GM12878 (cell line): Measurements from ENCODE around the gene NRM. TPM values are rescaled to one million over a fixed set of nuclear protein-coding genes. Genes with fewer than 3 reads are reported as not detected.
A peak's percentile ranks its signal among the peaks of the same experiment; 100 is the strongest.

Experiments
- ATAC-seq: fragments of 200-7000 bp; cut with Tn5 transposase; 3 replicates; pipeline ENCODE4 v1.9.1; 2020; ENCODE audit warnings: mild to moderate bottlenecking, moderate library complexity
- BruUV-seq: library from RNA; stranded (reverse); fragments of 400-500 nt; replicated peaks from 2 replicates; lab custom pipeline; 2021; lab: Mats Ljungman, UMichigan
- CTCF ChIA-PET: fragments of 300-600 bp; sonication (Branson Sonifier 250); formaldehyde crosslinking; extraction: SDS; loops from one replicate; lab custom pipeline; 2021; ENCODE audit warnings: inconsistent platforms; lab: Yijun Ruan, JAX
- POLR2A ChIA-PET: fragments of 350-600 bp; formaldehyde crosslinking; extraction: SDS; loops from one replicate; lab custom pipeline; 2021; ENCODE audit warnings: inconsistent platforms; lab: Charles Lee
- RAD21 ChIA-PET: fragments of 300-600 bp; sonication (Branson Sonifier 250); formaldehyde crosslinking; loops from one replicate; lab custom pipeline; 2023; ENCODE audit warnings: antibody characterized with exemption; ENCODE audit not compliant: unreplicated experiment; lab: Charles Lee
- SMC1A ChIA-PET: fragments of 300-600 bp; sonication (Branson Sonifier 250); formaldehyde crosslinking; loops from one replicate; lab custom pipeline; 2023; ENCODE audit not compliant: unreplicated experiment, uncharacterized antibody; lab: Charles Lee
- DNase-seq: peaks from one replicate; pipeline ENCODE4 v3.0.0-alpha.2; 2011; ENCODE audit warnings: low read depth, low spot score
- FAIRE-seq: peaks from 3 replicates; lab custom pipeline; 2011; peaks lifted over from hg19 to GRCh38; lab: Jason Lieb, UNC
- H2AFZ ChIP-seq: 2 replicates; pipeline ENCODE4 v1.6.0; 2011; ENCODE audit warnings: low read depth, low read length, control low read depth; ENCODE audit not compliant: control insufficient read depth
- H3K27ac ChIP-seq: 2 replicates; pipeline ENCODE4 v1.5.1; 2011; ENCODE audit warnings: control low read depth; ENCODE audit not compliant: control insufficient read depth, insufficient read depth
- H3K27me3 ChIP-seq, 2 experiments: replicated peaks in 1 of 2; 2 replicates each; pipeline versions ENCODE4 v1.6.0 to v1.6.1; 2011; ENCODE audit warnings: low read length in 1 of 2; ENCODE audit not compliant: control insufficient read depth in 2 of 2, insufficient read depth in 2 of 2
- H3K36me3 ChIP-seq, 2 experiments: 2 replicates each; pipeline ENCODE4 v1.5.1; 2011; ENCODE audit warnings: low read length in 1 of 2; ENCODE audit not compliant: control insufficient read depth in 2 of 2, insufficient read depth in 2 of 2
- H3K4me1 ChIP-seq: 2 replicates; pipeline ENCODE4 v1.6.1; 2011; ENCODE audit warnings: mild to moderate bottlenecking, low read length, moderate library complexity, mixed read lengths; ENCODE audit not compliant: control insufficient read depth, insufficient read depth
- H3K4me2 ChIP-seq: 2 replicates; pipeline ENCODE4 v1.6.0; 2011; ENCODE audit warnings: control low read depth; ENCODE audit not compliant: control insufficient read depth, insufficient read depth
- H3K4me3 ChIP-seq: fragments of 200-600 bp; sonication (generic); 2 replicates; pipeline ENCODE4 v1.5.1; 2016
- H3K79me2 ChIP-seq: 2 replicates; pipeline ENCODE4 v1.6.0; 2011; ENCODE audit warnings: low read length; ENCODE audit not compliant: control insufficient read depth, insufficient read depth
- H3K9ac ChIP-seq: 2 replicates; pipeline ENCODE4 v1.8.0; 2011; ENCODE audit warnings: low read length, control low read depth, mixed read lengths; ENCODE audit not compliant: control insufficient read depth, insufficient read depth
- H3K9me3 ChIP-seq: replicated peaks from 3 replicates; pipeline ENCODE4 v1.5.1; 2011; ENCODE audit warnings: mild to moderate bottlenecking, low read length; ENCODE audit not compliant: control insufficient read depth, insufficient read depth
- H4K20me1 ChIP-seq: 2 replicates; pipeline ENCODE4 v1.6.0; 2011; ENCODE audit not compliant: control insufficient read depth, insufficient read depth
- ATF3 ChIP-seq: IDR thresholded peaks from 2 replicates; pipeline ENCODE4 v1.6.1; 2011; ENCODE audit warnings: low read depth, mild to moderate bottlenecking, low read length, moderate library complexity, borderline replicate concordance; ENCODE audit errors: extremely low read depth
- ATF7 ChIP-seq: fragments of 450-650 bp; IDR thresholded peaks from 2 replicates; pipeline ENCODE4 v1.6.1; 2016; ENCODE audit warnings: low read depth, mild to moderate bottlenecking
- CHD4 ChIP-seq: fragments of 200-600 bp; sonication (generic); IDR thresholded peaks from 2 replicates; pipeline ENCODE4 v1.6.1; 2016; ENCODE audit warnings: mild to moderate bottlenecking
- EP300 ChIP-seq, 2 experiments: fragments of 150-350 bp in 1 of 2; IDR thresholded peaks; 2 replicates each; pipeline ENCODE4 v1.6.1; 2011 to 2012; ENCODE audit warnings: low read depth in 2 of 2, low read length in 2 of 2, borderline replicate concordance in 1 of 2, improper control_type of control experiment in 1 of 2, inconsistent platforms in 1 of 2; ENCODE audit not compliant: control insufficient read depth in 1 of 2
- FOXK2 ChIP-seq: fragments of 450-650 bp; IDR thresholded peaks from 2 replicates; pipeline ENCODE4 v1.6.1; 2017; ENCODE audit warnings: mild to moderate bottlenecking, moderate library complexity
- NKRF ChIP-seq: fragments of 450-650 bp; conservative IDR thresholded peaks from 2 replicates; pipeline ENCODE4 v1.6.1; 2017; ENCODE audit warnings: mild to moderate bottlenecking, moderate library complexity
- NR2C1 ChIP-seq: fragments of 450-650 bp; IDR thresholded peaks from 2 replicates; pipeline ENCODE4 v1.6.1; 2017; ENCODE audit warnings: antibody characterized with exemption, mild to moderate bottlenecking, moderate library complexity
- RELB ChIP-seq: fragments of 450-650 bp; IDR thresholded peaks from 2 replicates; pipeline ENCODE4 v1.6.1; 2017; ENCODE audit warnings: low read depth, mild to moderate bottlenecking, moderate library complexity
- SKIL ChIP-seq: fragments of 450-650 bp; IDR thresholded peaks from 2 replicates; pipeline ENCODE4 v1.6.1; 2017; ENCODE audit warnings: mild to moderate bottlenecking, low read depth, inconsistent platforms; ENCODE audit not compliant: poor library complexity, severe bottlenecking
- ZBTB11 ChIP-seq: fragments of 450-650 bp; formaldehyde crosslinking; IDR thresholded peaks from 2 replicates; pipeline ENCODE4 v1.5.0; 2022; ENCODE audit warnings: mild to moderate bottlenecking, missing genetic modification characterization
- WGBS: methylation state at CpG from one replicate; pipeline ENCODE4 v1.1.6; 2016; ENCODE audit warnings: low lambda C conversion rate; ENCODE audit not compliant: insufficient replicate concordance, insufficient coverage; ENCODE audit errors: missing lambda C conversion rate; 5-methylcytosine and 5-hydroxymethylcytosine counted together
- in situ Hi-C: fragments of 300-500 bp; cut with MboI; formaldehyde crosslinking; loops from 9 replicates; pipeline ENCODE4 v1.14.3; 2018; ENCODE audit warnings: mixed read lengths
- intact Hi-C: fragments of 100-400 bp; cut with micrococcal nuclease; formaldehyde crosslinking; loops from one replicate; pipeline ENCODE4 v1.14.2; 2022; ENCODE audit not compliant: unreplicated experiment
- polyA plus RNA-seq, 11 experiments: library from polyadenylated mRNA; depleted of rRNA in 4 of 11; unstranded in 6 of 11; stranded (reverse) in 5 of 11; fragments of >200 nt; fragmentation: Nextera tagmentation in 4 of 11; fragmentation: Illumina TruSeq in 1 of 11; extraction: Ambion mirVana in 4 of 11; extraction: Trizol in 1 of 11; gene quantifications; 1 replicate in 1 of 11; 2 replicates in 10 of 11; pipeline versions ENCODE4 v1.2.1 to v1.2.3, GENCODE V29; 2011 to 2016; ENCODE audit warnings: inconsistent platforms in 2 of 11, missing spikeins in 2 of 11, low read depth in 1 of 11
- total RNA-seq, 4 experiments: library from RNA; depleted of rRNA in 3 of 4; stranded (reverse); fragments of >200 nt in 3 of 4; fragmentation: Illumina TruSeq in 1 of 4; extraction: Trizol in 1 of 4; gene quantifications; 2 replicates each; pipeline versions ENCODE4 v1.2.1 to v1.2.3, GENCODE V29; 2013 to 2021

Gene NRM
- total and polyA plus RNA-seq, 10 of the 15 experiments (the other 5 are each of a cell fraction or from before 2014, with no cell fraction given): 15.4 to 46.7 (median 29.0) TPM

GRCh38 chr6:30721198-30722024 is 30.6 kb upstream of the NRM start:
- no TSS peak for BruUV-seq
- DNase-seq (no peak), ATAC-seq (peak; percentile 35), FAIRE-seq (no peak)
- peak overlapping the region; percentile 90 for H3K4me3 ChIP-seq
- SMC1A ChIA-PET: interaction anchor here (1.0 to 17.7 kb wide), 14 partner anchors 10 to 180 kb away, joined by 3 to 265 read pairs (median 4); partner anchors contain the start of gene DHX16
- peaks cover 10% of the 10 kb centered on the region for H4K20me1 ChIP-seq
- H3K27ac ChIP-seq: peak overlapping the region; percentile 96
- peak overlapping the region; percentile 81 for H3K4me2 ChIP-seq
- in situ Hi-C loops (no loop called here), intact Hi-C loops (loop anchor here (1.0 kb wide), 1 partner anchor 42 kb away; no protein-coding TSS in a partner anchor)
- peaks cover 13% of the 10 kb centered on the region for H3K4me1 ChIP-seq
- H3K79me2 ChIP-seq: peaks cover 81% of the 10 kb centered on the region
- RAD21 ChIA-PET: interaction anchor here (0.8 to 11.2 kb wide), 8 partner anchors 10 to 366 kb away, joined by 3 to 209 read pairs (median 12); partner anchors contain the start of genes DHX16 and NRM
- H3K36me3 ChIP-seq: peaks cover 21 to 24% of the 10 kb centered on the region in 2 experiments
- H2AFZ ChIP-seq: 0 out of 2 replicates have a peak overlapping the region, but pooled peaks have one; percentile 15
- CTCF ChIA-PET: interaction anchor here (0.7 to 22.7 kb wide), 27 partner anchors 10 to 239 kb away, joined by 3 to 487 read pairs (median 6); partner anchors contain the start of genes DDR1, DHX16, NRM and VARS2
- no peaks in the 10 kb centered on the region for H3K27me3 ChIP-seq
- peak overlapping the region; percentile 86 for H3K9ac ChIP-seq
- 1% methylated on average over 48 of the region's 71 CpGs for WGBS
- H3K9me3 ChIP-seq: no peaks in the 10 kb centered on the region
- POLR2A ChIA-PET: interaction anchor here (1.5 to 11.6 kb wide), 7 partner anchors 11 to 106 kb away, joined by 4 to 200 read pairs (median 8); partner anchors contain the start of gene NRM
- TF ChIP-seq CHD4: no peak
- TF ChIP-seq SKIL: no peak
- no peak for TF ChIP-seq EP300 (IDR thresholded peaks at IDR 0.05; ENCODE audit: borderline replicate concordance in 1 of 2, control insufficient read depth in 1 of 2, low read depth in 2 of 2, low read length in 2 of 2)
- TF ChIP-seq RELB: no peak
- no peak for TF ChIP-seq ATF7
- TF ChIP-seq NR2C1: peak; percentile 29; the same call in 1 of the 2 replicates
- no peak for TF ChIP-seq ZBTB11 (CRISPR knock-in tag)
- TF ChIP-seq ATF3: peak; percentile 96
- peak; percentile 81 for TF ChIP-seq NKRF
- TF ChIP-seq FOXK2: no peak
